Lung microvascular endothelial cell (primary cell): Measurements from ENCODE around the gene PTGR2. TPM values are rescaled to one million over a fixed set of nuclear protein-coding genes. Genes with fewer than 3 reads are reported as not detected.
"Not testable (repeated sequence)": the region's sequence is repeated elsewhere in the genome, so short reads cannot be mapped to it uniquely, and the experiment has no call there.

Experiments used
- DNase-seq, 2 donors: peaks; one replicate each; pipeline versions ENCODE4 v3.0.0 to v3.0.0-alpha.2; 2010; ENCODE audit warnings: low read depth in 2 of 2
- total RNA-seq: library from RNA; depleted of rRNA; stranded (reverse); fragments of >200 nt; gene quantifications from 2 replicates; pipeline ENCODE4 v1.2.1, GENCODE V29; 2014

Gene PTGR2
- total RNA-seq, 1 donor from 2014 or later: 1.8 TPM

DNA sequence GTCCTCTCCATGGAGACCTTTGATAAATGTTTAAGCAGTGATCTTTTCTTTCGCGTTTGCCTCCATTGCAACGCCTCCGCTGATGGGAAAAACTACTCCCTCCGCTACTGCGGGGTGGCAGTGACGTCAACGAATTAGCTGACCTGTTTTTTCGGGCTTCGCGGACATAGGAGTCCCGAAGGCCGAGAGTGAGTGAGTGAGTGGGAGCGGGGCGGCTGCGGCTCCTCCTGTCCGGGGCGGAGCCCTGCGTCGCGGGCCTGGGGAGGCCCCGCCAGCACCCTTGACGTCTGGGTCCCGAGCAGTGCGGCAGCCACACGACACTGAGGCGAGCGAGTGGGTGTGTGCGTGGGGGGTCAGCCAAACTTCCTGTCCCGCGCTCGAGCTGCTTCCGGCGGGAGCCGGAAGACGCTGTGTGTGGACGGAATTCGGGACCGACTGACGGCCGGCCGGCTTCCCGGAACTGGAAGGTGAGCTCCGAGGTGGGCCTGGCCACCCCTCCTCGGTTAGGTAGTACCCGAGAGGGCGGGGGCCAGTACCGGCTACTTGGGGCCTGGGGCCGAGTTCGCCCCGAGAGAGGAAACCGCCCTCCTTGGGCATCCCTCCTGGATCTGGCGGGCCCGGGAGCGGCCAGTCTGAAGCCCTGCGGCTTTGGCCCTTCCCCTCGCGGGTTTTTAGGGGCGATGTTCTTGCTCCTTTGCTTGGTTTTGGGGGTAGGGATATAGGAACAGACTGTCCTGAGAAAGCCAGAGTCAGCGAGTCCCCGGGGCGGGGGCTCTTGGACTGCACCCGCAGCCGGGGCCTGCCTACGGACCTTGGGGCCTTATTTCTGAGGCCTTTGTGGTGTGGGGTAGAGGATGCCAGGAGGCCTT lies 35.1 kb downstream of the PTGR2 start, which contains the start of gene ZNF410:
Gene ZNF410, plus strand, starts transcription at position 411 of the 869 bp plus-strand sequence. CDS start 5,317 bp downstream, outside the sequence.
- DNase-seq: peak; percentile 93 to 96

DNA sequence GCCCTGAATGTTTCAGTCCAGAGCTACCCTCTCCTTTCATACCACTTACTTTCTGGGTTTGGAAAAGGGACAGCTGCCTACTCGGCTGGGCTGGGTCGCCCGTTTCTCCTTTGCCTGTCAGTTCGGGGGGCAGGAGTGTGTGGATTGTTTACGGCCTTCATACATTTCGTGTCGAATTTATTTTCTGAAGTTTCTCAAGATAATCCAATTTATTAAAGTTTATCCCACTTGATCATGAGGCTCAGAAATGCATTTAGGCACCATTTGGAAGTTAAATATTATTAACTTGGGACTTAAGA lies 35.6 kb downstream of the PTGR2 start:
- DNase-seq: peak; percentile 39 to 48

DNA sequence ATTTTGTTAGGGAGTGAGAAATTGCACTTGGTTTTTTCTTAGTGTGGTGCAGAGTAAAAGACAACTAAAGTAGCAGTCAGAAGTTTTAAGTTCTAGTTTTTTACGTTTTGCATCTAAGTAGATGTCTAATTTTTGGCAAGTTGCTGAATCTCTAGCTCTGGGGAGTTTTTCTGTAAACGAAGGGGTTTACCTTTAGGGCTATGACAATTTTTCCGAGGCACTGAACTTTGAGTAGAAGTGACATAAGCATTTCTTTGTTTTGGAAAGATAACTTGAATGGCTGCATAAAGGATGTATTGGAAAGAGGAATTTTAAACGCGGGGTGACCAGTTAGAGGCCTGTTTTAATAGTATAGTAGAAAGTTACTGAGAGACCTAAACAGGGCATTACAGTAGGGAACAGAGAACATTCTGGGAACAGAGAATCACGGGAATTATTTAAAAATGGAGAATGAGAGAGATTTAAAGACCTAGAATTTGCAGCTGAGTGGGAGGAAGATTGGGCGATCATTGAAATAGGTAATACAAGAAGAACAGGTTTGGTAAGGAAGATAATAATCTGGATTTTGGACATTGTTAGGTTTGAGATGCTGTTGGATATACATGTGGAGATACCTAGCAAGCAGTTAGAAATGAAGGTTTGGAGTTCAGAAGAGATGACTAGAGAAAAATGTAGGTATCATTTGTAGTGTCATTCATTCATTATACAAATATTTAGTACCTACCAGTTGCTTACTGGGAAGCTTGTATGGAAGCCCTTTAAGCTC lies 36.2 kb downstream of the PTGR2 start:
- peak; percentile 6 to 22 for DNase-seq

DNA sequence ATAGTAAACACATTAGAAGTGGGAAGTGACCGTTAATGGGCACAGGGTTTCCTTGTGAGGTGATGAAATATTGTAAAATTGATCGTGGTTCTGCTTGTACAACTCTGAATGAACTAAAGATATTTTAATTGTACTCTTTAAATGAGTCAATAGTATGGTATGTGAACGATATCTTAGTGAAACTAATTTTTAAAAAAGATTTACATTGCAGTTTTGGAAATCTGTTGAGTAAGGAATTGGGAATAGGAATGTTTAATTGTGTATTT lies 36.8 kb downstream of the PTGR2 start:
- DNase-seq: no peak

DNA sequence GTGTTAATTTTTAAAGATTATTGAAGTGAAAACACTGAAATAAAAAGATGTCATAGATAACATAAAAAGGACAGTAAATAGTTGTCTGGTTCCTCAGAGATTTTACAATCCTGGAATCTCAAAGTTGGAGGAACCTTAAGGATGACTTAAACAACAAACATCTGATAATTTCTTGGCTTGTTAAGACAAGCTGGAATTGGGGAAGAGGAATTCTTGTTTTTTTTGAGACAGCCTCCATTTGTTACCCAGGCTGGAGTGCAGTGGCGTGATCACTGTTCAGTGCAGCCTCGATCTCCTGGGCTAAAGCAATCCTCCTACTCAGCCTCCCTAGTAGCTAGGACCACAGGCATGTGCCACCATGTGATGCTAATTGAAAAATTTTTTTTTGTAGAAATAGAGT lies 37.3 kb downstream of the PTGR2 start:
- no peak for DNase-seq

DNA sequence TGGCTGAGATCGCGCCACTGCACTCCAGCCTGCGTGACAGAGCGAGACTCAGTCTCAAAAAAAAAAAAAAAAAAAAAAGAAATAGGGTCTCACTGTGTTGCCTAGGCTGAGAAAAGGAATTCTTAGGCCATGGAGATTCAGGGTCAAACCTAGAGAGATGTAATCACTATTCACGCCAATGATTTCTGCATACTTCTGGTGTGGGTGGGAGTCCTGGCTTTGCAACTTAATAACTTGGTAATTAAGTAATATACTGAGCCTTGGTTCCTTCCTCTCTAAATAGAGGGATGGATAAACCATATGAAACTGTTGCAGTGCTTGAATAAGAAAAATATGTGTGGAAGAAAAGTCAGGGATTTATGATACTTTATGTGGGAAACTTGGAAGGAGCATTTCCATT lies 37.7 kb downstream of the PTGR2 start:
- DNase-seq: no peak

DNA sequence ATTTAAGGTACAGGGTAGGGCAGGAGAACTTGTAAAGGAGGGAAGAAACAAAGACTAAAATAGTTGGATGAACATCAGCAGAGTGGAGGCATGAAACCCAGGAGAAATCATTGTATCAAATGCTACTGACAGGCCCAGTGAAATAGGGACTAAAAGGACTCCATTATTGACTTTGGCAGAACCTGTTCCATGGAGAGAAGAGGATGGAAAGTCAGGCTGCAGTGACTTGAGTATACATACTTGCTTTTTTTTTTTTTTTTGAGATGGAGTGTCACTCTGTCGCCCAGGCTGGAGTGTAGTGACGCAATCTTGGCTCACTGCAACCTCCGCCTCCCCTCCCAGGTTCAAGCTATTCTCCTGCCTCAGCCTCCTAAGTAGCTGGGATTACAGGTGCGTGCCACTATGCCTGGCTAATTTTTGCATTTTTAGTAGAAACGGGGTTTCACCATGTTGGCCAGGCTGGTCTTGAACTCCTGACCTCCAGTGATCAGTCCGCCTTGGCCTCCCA lies 42.6 kb downstream of the PTGR2 start:
- DNase-seq: not testable (repeated sequence)

DNA sequence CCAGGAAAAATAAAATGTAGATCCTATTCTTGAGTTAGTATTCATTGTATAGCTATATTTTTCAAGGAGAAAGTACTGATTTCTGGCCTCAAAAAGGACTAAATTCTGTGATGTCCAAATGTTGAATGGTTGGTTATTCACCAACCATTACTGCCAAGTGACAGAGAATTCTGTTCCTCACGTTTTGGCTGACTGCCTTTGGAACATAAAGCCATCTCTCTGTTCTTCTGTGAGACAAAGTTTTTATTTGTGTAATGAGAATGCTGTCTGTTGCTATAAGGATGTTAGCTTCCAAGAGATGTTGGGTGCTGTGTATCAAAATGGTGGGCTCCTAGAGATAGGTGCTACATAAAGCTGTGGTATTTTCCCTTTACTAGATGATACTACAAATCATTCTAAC lies 44.3 kb downstream of the PTGR2 start:
- no peak for DNase-seq

DNA sequence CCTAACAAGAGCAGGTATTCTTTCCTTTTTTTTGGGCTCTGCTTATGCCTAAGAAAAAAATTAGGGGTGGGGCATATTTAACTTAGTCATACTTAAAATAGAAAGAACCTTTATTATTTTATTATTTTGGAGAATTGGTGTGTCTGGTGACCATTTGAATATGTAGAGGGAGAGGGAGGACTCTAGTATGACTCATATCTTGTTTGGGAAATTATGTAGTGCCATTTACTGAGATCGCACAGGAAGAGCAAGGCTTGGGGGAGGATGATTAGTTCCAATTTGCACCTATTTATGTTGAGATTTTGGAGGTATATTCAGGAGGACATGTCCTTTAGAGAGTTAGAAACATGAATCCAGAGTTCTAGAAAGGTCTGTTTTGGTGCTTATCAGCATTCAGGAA lies 44.9 kb downstream of the PTGR2 start:
- DNase-seq: peak in 1 of 2 donors; percentile 52

DNA sequence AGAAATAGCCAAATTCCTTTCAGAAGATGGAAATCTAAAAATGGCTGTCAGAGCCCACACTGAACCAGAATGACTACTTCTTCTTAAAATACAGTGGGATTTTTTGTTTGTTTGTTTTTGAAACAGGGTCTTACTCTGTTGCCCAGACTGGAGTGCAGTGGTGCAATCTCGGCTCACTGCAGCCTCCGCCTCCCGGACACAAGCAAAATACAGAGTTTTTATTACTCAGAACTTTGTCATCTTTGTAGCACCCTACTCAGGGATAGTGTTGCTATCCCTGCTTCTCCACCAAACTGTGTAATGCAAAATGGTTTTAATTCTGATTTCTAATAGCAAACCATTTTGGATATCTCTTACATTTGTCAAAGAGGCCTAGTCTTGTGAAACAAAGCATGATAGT lies 51.4 kb downstream of the PTGR2 start:
- no peak for DNase-seq

DNA sequence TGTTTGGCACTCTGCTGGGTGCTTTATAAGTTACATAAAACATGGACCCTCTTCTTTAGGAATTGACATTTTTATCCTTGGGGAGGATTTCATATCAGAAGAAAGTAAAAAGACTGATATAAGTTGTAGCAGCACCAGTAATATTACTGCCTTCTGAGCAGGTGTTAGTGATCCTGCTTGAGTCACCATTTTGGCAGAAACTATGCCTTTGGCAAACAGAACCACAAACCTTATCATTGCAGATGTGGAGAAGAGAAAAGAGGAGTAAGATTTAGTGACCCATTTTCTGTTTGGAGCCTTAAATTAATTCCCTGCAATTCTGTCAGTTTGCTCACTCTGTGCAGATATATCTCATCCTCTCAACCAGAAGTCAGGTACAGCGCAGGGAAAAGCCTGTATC lies 58.0 kb downstream of the PTGR2 start:
- no peak for DNase-seq

DNA sequence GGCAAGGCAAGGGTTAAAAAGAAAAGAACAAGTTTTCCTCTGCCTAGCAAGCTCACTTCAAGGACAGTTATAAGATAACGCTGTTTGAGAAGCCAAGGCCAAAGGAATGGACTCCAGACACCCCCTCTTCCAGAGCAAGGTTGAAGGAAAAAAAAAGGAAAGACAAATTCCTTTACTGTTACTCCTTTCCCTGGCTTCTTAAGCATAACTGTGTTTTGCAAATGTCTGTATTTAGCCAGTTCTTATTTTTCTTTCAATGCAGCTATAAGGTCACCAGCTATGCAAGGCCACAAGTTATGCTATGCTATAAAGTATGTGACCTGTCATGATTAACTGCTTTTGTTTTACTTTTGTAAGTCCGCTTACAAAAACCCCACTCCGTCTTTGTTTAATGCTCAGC lies 61.6 kb downstream of the PTGR2 start:
- no peak for DNase-seq

DNA sequence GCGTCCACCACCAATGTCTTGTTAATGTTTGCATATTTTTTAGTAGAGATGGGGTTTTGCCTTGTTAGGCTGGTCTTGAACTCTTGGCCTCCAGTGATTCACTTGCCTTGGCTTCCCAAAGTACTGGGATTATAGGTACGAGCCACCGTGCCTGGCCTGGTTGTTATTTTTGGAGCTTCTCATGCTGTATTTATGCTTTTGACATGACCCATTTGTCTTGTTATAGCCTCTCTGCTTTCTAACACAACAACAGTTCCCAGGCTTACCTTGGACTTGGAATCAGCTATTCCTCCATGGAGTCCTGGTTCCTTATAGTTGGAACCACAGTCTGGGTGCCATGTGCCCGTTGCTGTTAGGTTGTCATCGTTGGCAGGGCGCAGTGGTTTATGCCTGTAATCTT lies 64.7 kb downstream of the PTGR2 start:
- no peak for DNase-seq

DNA sequence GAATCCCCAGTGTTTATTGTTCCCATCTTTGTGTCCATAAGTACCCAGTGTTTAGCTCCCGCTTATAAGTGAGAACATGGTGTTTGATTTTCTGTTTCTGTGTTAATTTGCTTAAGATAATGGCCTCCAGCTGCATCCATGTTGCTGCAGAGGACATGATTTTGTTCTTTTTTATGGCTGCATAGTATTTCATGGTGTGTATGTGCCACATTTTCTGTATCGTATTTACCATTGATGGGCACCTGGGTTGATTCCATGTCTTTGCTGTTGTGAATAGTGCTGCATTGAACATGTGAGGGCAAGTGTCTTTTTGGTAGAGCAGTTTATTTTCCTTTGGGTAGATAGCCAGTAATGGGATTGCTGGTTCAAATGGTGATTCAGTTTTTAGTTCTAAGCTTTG lies 67.8 kb downstream of the PTGR2 start:
- DNase-seq: not testable (repeated sequence)

DNA sequence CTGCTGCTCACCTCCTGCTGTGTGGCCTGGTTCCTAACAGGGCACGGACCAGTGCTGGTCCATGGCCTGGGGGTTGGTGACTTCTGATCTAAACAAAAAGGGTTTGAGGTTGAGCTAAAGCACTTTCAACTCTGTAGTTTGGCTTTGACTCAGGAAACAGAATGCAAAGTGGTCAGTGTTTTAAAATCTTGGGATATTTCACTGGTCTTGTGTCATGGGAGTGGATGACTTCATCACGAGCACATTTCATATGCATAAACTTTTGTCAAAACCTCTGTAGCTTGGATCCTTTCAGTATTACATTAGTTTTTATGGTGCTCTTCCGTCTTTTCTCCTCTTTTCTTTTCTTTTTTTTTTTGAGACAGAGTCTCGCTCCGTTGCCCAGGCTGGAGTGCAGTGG lies 72.7 kb downstream of the PTGR2 start:
- DNase-seq: no peak

Other genes starting within 250 kb of the PTGR2 start
- under 0.01 TPM in 1 of 2 replicates, not detected in the other for gene ACOT6, start 239.3 kb upstream of the PTGR2 start, total RNA-seq
- 4.1 and 6.0 TPM in 2 replicates for gene DNAL1, start 206.8 kb upstream of the PTGR2 start, total RNA-seq
- 11.3 and 15.1 TPM in 2 replicates for gene PNMA1, start 137.4 kb upstream of the PTGR2 start, total RNA-seq
- gene ZNF410, start 35.0 kb downstream of the PTGR2 start, total RNA-seq: 42.9 and 52.4 TPM in 2 replicates
- 1.7 and 2.8 TPM in 2 replicates for gene FAM161B, start 98.3 kb downstream of the PTGR2 start, total RNA-seq
- 12.4 and 16.5 TPM in 2 replicates for gene COQ6, start 98.5 kb downstream of the PTGR2 start, total RNA-seq
- gene ENTPD5, start 167.5 kb downstream of the PTGR2 start, total RNA-seq: 5.0 and 6.3 TPM in 2 replicates
- gene BBOF1, start 167.5 kb downstream of the PTGR2 start, total RNA-seq: 0.40 and 0.44 TPM in 2 replicates
- 9.8 and 17.9 TPM in 2 replicates for gene ALDH6A1, start 232.6 kb downstream of the PTGR2 start, total RNA-seq
- gene LIN52, start 233.1 kb downstream of the PTGR2 start, total RNA-seq: 6.5 and 10.3 TPM in 2 replicates